Suprapubic skin (tissue), 4 donors: ENCODE results near the gene APPBP2.

ENCODE experiments used
- POLR2A ChIP-seq, 2 donors: fragments of 450-650 bp; IDR thresholded peaks; one replicate each; pipeline ENCODE4 v1.6.1; 2017; ENCODE audit warnings: antibody characterized with exemption in 2 of 2, mild to moderate bottlenecking in 2 of 2, moderate library complexity in 2 of 2
- POLR2AphosphoS5 ChIP-seq, 3 donors: sonication (generic); formaldehyde crosslinking; IDR thresholded peaks; one replicate each; pipeline ENCODE4 v1.6.1; 2017; ENCODE audit warnings: antibody characterized with exemption in 3 of 3
- TF ChIP-seq, protein P1 (sequence below), 2 donors: fragments of 200-600 bp in 1 of 2; fragments of 450-650 bp in 1 of 2; sonication (generic) in 1 of 2; IDR thresholded peaks; one replicate each; pipeline ENCODE4 v1.5.1; 2016 to 2019; ENCODE audit warnings: antibody characterized with exemption in 2 of 2, mild to moderate bottlenecking in 1 of 2, moderate library complexity in 1 of 2

DNA sequence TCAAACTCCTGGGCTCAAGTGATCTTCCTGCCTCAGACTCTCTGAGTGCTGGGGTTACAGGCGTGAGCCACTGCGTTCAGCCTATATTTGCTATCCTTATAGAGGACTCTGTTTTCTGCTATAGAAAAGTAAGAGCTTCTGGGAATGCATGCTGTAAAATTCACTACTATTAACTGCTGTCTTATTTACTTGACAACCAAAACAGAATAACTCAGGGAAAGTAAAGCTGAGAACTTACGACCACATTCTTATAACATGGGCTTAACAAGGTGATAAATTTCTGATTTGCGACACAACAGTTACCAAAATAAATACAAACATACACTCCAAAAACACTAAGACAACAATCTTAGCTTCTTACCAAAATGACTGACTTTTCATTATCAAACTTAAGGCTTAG is 23.9 kb downstream of the APPBP2 start:
- TF ChIP-seq, protein P1, sequence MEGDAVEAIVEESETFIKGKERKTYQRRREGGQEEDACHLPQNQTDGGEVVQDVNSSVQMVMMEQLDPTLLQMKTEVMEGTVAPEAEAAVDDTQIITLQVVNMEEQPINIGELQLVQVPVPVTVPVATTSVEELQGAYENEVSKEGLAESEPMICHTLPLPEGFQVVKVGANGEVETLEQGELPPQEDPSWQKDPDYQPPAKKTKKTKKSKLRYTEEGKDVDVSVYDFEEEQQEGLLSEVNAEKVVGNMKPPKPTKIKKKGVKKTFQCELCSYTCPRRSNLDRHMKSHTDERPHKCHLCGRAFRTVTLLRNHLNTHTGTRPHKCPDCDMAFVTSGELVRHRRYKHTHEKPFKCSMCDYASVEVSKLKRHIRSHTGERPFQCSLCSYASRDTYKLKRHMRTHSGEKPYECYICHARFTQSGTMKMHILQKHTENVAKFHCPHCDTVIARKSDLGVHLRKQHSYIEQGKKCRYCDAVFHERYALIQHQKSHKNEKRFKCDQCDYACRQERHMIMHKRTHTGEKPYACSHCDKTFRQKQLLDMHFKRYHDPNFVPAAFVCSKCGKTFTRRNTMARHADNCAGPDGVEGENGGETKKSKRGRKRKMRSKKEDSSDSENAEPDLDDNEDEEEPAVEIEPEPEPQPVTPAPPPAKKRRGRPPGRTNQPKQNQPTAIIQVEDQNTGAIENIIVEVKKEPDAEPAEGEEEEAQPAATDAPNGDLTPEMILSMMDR (IDR thresholded peaks at IDR 0.05), result no peak
- no peak for TF ChIP-seq POLR2AphosphoS5 (IDR thresholded peaks at IDR 0.05)
- no peak for TF ChIP-seq POLR2A (IDR thresholded peaks at IDR 0.05)
